Nephron progenitor cell (in vitro differentiated cells): ENCODE measurements around the gene SALL1.

Experiments used
- DNase-seq: peaks from one replicate; pipeline ENCODE4 v3.0.0; 2021
- H3K27ac Mint-ChIP-seq: 2 replicates; pipeline ENCODE4 v1.8.0; 2021; ENCODE audit warnings: mild to moderate bottlenecking, moderate library complexity, mixed read lengths
- H3K27me3 Mint-ChIP-seq: 2 replicates; pipeline ENCODE4 v1.8.0; 2021; ENCODE audit warnings: mild to moderate bottlenecking, low read depth, mixed read lengths; ENCODE audit not compliant: poor library complexity
- H3K36me3 Mint-ChIP-seq: 2 replicates; pipeline ENCODE4 v1.8.0; 2021; ENCODE audit warnings: low read depth, mixed read lengths
- H3K4me1 Mint-ChIP-seq: 2 replicates; pipeline ENCODE4 v1.8.0; 2021; ENCODE audit warnings: mixed read lengths
- H3K4me3 Mint-ChIP-seq: 2 replicates; pipeline ENCODE4 v1.8.0; 2021; ENCODE audit warnings: mild to moderate bottlenecking, moderate library complexity, mixed read lengths
- H3K9me3 Mint-ChIP-seq: 2 replicates; pipeline ENCODE4 v1.8.0; 2021; ENCODE audit warnings: mild to moderate bottlenecking, moderate library complexity, mixed read lengths
- TF ChIP-seq, protein P1 (sequence below): fragments of 200-600 bp; sonication (generic); IDR thresholded peaks from 2 replicates; pipeline ENCODE4 v1.5.0; 2021; ENCODE audit warnings: antibody characterized with exemption

Gene SALL1

DNA sequence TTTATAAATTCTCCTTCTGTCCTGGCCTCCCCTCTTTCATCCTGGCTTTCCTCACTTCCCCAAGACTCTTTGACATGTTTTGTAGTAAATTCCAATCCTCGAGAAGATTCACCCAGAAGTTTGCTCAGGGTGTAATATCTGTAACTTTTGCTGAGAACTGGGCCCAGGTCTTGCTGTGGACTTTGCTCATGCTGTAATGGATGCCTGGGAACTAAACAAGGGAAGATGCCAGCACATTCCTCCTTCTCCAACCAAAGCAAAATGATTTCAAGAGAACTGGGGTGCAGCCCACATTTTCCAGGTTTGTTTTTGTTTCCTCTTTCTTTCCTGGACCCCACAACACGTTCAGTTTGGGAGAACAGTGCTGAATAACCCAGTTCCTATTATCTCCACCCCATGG is 6.6 kb upstream of the SALL1 start:
- H3K9me3 Mint-ChIP-seq, result peaks cover 3% of the 10 kb centered on the region
- no peaks in the 10 kb centered on the region for H3K27me3 Mint-ChIP-seq
- no peak for DNase-seq
- TF ChIP-seq, protein P1, sequence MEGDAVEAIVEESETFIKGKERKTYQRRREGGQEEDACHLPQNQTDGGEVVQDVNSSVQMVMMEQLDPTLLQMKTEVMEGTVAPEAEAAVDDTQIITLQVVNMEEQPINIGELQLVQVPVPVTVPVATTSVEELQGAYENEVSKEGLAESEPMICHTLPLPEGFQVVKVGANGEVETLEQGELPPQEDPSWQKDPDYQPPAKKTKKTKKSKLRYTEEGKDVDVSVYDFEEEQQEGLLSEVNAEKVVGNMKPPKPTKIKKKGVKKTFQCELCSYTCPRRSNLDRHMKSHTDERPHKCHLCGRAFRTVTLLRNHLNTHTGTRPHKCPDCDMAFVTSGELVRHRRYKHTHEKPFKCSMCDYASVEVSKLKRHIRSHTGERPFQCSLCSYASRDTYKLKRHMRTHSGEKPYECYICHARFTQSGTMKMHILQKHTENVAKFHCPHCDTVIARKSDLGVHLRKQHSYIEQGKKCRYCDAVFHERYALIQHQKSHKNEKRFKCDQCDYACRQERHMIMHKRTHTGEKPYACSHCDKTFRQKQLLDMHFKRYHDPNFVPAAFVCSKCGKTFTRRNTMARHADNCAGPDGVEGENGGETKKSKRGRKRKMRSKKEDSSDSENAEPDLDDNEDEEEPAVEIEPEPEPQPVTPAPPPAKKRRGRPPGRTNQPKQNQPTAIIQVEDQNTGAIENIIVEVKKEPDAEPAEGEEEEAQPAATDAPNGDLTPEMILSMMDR, result no peak
- H3K27ac Mint-ChIP-seq, result peak overlapping the region; percentile 89
- H3K36me3 Mint-ChIP-seq, result peaks cover 6% of the 10 kb centered on the region
- peaks cover 82% of the 10 kb centered on the region for H3K4me1 Mint-ChIP-seq
- peak overlapping the region; percentile 98 for H3K4me3 Mint-ChIP-seq

DNA sequence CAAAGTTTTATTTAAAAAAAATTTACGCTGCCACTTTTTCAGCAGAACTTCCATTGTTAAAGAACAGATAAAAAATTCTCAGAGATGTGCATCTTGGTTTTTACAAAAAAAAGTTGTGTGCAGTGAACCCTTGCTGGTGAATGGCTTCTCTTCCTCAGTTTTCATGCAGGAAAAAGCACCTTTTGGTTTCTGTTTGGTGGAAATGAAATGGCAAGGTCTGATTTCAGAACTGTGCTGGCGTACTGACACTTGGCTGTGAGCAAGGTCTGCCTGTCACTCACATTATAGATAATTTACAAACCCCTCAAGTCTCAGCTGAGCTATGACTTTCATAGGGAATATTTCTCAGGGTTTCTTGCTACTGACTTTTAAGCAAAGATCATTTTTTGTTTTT is 5.7 kb upstream of the SALL1 start:
- no peak for DNase-seq
- peaks cover 6% of the 10 kb centered on the region for H3K36me3 Mint-ChIP-seq
- no peaks in the 10 kb centered on the region for H3K27me3 Mint-ChIP-seq
- H3K9me3 Mint-ChIP-seq, result peaks cover 3% of the 10 kb centered on the region
- TF ChIP-seq, protein P1, result no peak
- peak overlapping the region; percentile 89 for H3K27ac Mint-ChIP-seq
- peak overlapping the region; percentile 98 for H3K4me3 Mint-ChIP-seq
- H3K4me1 Mint-ChIP-seq, result peaks cover 73% of the 10 kb centered on the region

DNA sequence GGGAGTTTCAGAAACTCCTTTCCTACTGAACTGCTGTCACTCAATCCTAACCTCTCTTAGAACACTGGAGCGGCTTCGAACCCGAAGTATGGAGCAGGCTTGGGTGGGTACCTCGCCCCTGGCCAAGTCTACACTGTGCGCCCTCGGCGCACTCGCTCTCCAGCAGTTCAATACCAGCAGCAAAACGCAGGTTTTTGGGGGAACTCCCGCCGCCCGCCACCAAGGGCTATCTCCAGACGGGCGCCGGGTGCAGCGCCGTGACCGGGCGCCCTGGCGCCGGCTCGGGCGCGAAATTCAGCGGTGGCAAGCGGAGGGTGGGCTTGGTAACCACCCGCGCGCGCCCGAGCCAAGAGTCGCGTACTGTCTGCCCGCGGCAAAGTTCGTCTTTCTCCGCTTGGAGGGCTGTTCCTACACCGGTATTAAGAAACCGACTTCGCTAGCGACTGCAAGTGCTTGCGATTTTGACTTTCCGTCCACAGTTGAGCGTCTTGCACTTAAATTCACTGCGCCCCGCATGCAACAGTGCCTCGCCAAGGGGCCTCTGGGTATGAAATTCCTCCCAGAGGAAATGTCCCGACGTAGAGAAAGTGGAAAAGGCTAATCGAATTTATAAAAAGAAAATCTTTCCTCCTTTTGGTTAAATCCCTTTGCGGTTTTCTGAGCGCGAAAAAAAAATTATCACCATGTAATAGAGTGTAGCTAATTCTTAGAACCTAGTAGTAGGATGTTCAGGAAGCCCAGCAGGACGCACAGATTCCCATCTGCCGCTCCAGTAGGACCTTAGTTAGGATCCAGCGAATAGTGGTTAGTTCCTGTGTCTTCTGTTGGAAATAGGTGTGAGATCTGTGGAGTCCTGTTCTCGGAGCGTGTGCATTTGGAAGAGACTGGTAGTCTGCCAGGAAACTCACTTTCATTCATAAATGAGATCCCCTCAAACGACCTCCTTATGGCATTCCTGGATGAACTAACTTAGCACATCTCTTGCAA is 5.0 kb upstream of the SALL1 start:
- peak overlapping the region; percentile 98 for H3K27ac Mint-ChIP-seq
- peaks cover 6% of the 10 kb centered on the region for H3K36me3 Mint-ChIP-seq
- peaks cover 67% of the 10 kb centered on the region for H3K4me1 Mint-ChIP-seq
- no peaks in the 10 kb centered on the region for H3K27me3 Mint-ChIP-seq
- peaks cover 3% of the 10 kb centered on the region for H3K9me3 Mint-ChIP-seq
- peak overlapping the region; percentile 98 for H3K4me3 Mint-ChIP-seq
- peak; percentile 67 for DNase-seq
- TF ChIP-seq, protein P1, result no peak

DNA sequence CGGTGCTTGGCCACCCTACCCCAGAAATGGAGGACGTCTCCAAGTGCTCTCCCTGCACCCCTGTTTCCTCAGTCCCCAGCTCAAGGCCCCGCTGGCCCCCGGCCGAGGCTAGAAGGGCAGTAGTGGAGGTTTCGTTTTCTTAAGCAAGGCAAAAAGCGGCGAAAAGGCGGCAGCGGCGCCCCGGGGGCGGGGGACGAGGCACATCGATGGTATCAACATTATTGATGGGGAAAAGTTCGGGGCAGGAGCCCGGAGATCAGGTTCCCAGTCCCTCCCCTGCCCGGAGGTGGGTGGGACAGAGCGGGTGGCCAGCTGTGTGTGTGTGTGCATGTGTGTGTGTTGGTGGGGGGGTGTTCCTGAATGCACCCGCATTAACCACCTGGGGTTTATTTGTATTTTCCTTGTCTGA is 4.1 kb upstream of the SALL1 start:
- Mint-ChIP-seq H3K4me1 (peaks cover 62% of the 10 kb centered on the region), H3K27me3 (no peaks in the 10 kb centered on the region), H3K9me3 (peaks cover under 1% of the 10 kb centered on the region), H3K27ac (peak overlapping the region; percentile 98), H3K36me3 (peaks cover 1% of the 10 kb centered on the region), H3K4me3 (peak overlapping the region; percentile 98)
- peak; percentile 76 for DNase-seq
- TF ChIP-seq, protein P1, result no peak

DNA sequence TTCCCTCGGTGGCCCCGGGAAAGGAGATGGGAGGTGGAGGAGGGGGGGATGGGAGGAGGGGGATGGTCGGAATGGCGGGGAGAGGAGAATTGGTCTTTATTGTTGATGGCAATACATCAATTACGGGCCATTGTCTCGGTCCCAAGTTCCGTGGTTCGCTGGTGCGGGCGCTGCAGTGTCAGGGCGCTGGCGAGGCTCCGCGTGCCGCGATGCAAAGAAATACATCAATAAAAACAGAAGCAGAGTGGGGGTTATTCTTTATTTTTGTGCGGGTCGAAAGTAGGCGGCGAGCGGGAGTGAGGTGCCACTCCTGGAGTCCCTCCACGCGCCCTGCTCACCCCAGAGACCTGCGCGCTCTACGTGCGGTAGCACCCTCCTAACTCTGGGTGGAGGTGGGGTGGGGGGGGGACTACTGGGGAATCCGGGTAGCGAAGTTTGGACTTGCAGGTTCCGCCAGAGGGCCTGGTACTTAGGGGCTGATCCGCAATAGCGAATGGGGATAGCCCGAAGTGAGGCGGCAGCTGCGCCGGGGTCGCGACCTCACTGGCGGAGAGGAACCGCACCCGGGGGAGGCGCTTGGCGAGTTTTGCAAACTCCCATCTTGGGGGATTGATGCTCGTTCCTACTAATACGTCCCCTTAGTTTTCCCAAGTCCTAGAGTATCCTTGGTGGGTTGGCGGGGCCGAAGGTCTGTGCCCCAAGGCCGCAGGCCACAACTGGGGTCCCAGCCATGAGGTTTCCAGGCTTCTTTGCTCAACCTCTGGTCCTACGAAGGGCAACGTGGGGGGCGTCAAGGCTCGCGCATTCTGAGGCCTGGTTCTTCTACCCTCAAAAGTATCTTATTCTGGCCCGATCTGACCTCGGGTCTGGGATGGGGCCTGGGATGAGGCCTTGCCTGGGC is 3.5 kb upstream of the SALL1 start:
- Mint-ChIP-seq H3K27ac (peak overlapping the region; percentile 98), H3K36me3 (no peaks in the 10 kb centered on the region), H3K4me3 (peak overlapping the region; percentile 98), H3K4me1 (peaks cover 55% of the 10 kb centered on the region), H3K9me3 (no peaks in the 10 kb centered on the region), H3K27me3 (no peaks in the 10 kb centered on the region)
- DNase-seq, result peak; percentile 71
- TF ChIP-seq, protein P1, result no peak
